H1 (cell line): ENCODE measurements around the gene DENND2C. TPM values are rescaled to one million over a fixed set of nuclear protein-coding genes. Genes with fewer than 3 reads are reported as not detected.
A peak's percentile ranks its signal among the peaks of the same experiment; 100 is the strongest.

Experiments
- ATF3 ChIP-seq: IDR thresholded peaks from 2 replicates; pipeline ENCODE4 v1.6.1; 2011; ENCODE audit warnings: low read depth, mild to moderate bottlenecking, low read length; ENCODE audit not compliant: insufficient read depth
- BCL11A ChIP-seq, 2 experiments: IDR thresholded peaks; one replicate each; pipeline ENCODE4 v1.6.1; 2011; ENCODE audit warnings: low read depth in 2 of 2, low read length in 2 of 2, mild to moderate bottlenecking in 2 of 2
- CBX8 ChIP-seq: fragments of 300-800, 300-1000 bp; sonication (generic); IDR thresholded peaks from 2 replicates; pipeline ENCODE4 v1.7.1; 2016; ENCODE audit warnings: low read depth, low read length, borderline replicate concordance
- CTBP2 ChIP-seq: IDR thresholded peaks from 2 replicates; pipeline ENCODE4 v1.7.0; 2011; ENCODE audit warnings: borderline replicate concordance, mild to moderate bottlenecking, moderate library complexity, mixed read lengths, low read length; ENCODE audit not compliant: insufficient read depth, insufficient read length
- EP300 ChIP-seq, 2 experiments: IDR thresholded peaks; 1 replicate in 1 of 2; 2 replicates in 1 of 2; pipeline ENCODE4 v1.6.1; 2011 to 2012; ENCODE audit warnings: low read depth in 2 of 2, low read length in 2 of 2, mild to moderate bottlenecking in 2 of 2, borderline replicate concordance in 1 of 2, inconsistent platforms in 1 of 2, moderate library complexity in 1 of 2
- EZH2 ChIP-seq: fragments of 200-600 bp; sonication (generic); IDR thresholded peaks from 2 replicates; pipeline ENCODE4 v1.7.1; 2012; ENCODE audit warnings: low read depth, mild to moderate bottlenecking, moderate library complexity, low read length, inconsistent platforms; ENCODE audit not compliant: severe bottlenecking
- FOSL1 ChIP-seq: IDR thresholded peaks from 2 replicates; pipeline ENCODE4 v1.6.1; 2011; ENCODE audit warnings: mild to moderate bottlenecking, low read depth, low read length, moderate library complexity; ENCODE audit not compliant: insufficient read depth
- KDM1A ChIP-seq: fragments of 200-600, 300-600 bp; sonication (generic); IDR thresholded peaks from 2 replicates; pipeline ENCODE4 v1.7.1; 2016; ENCODE audit warnings: mild to moderate bottlenecking, low read length, borderline replicate concordance
- MAFK ChIP-seq: IDR thresholded peaks from 2 replicates; pipeline ENCODE4 v1.6.1; 2012; ENCODE audit warnings: low read depth, mild to moderate bottlenecking, improper control_type of control experiment, low read length
- PHF8 ChIP-seq: fragments of 200-600 bp; sonication (generic); conservative IDR thresholded peaks from 2 replicates; pipeline ENCODE4 v1.7.1; 2012; ENCODE audit warnings: low read depth, mild to moderate bottlenecking, inconsistent platforms, low read length, moderate library complexity
- POLR2A ChIP-seq, 2 experiments: IDR thresholded peaks; 1 replicate in 1 of 2; 2 replicates in 1 of 2; pipeline ENCODE4 v1.6.1; 2011; ENCODE audit warnings: low read depth in 2 of 2, low read length in 2 of 2, mild to moderate bottlenecking in 2 of 2; ENCODE audit errors: control extremely low read depth in 1 of 2
- POLR2AphosphoS5 ChIP-seq: IDR thresholded peaks from 2 replicates; pipeline ENCODE4 v1.6.1; 2011; ENCODE audit warnings: low read depth, low read length
- SAP30 ChIP-seq: fragments of 300-600 bp; sonication (generic); IDR thresholded peaks from 2 replicates; pipeline ENCODE4 v1.7.1; 2012; ENCODE audit warnings: low read length, moderate library complexity, mild to moderate bottlenecking, inconsistent platforms; ENCODE audit not compliant: insufficient read depth, insufficient replicate concordance
- SIN3A ChIP-seq, 2 experiments: IDR thresholded peaks in 1 of 2; conservative IDR thresholded peaks in 1 of 2; 2 replicates each; pipeline ENCODE4 v1.6.1; 2011 to 2012; ENCODE audit warnings: low read length in 2 of 2, improper control_type of control experiment in 1 of 2, low read depth in 1 of 2, mild to moderate bottlenecking in 1 of 2
- SP1 ChIP-seq: IDR thresholded peaks from 2 replicates; pipeline ENCODE4 v1.6.1; 2011; ENCODE audit warnings: low read depth, low read length
- SP4 ChIP-seq: IDR thresholded peaks from 2 replicates; pipeline ENCODE4 v1.6.1; 2012; ENCODE audit warnings: low read length, inconsistent platforms
- TCF12 ChIP-seq: IDR thresholded peaks from 2 replicates; pipeline ENCODE4 v1.6.1; 2011; ENCODE audit warnings: low read depth, mild to moderate bottlenecking, low read length
- polyA plus RNA-seq, 7 experiments: library from polyadenylated mRNA; depleted of rRNA in 3 of 7; stranded (reverse) in 5 of 7; unstranded in 2 of 7; fragments of >200 nt in 5 of 7; fragments of 200-250 nt in 2 of 7; gene quantifications; 1 replicate in 5 of 7; 2 replicates in 1 of 7; 4 replicates in 1 of 7; pipeline versions ENCODE4 v1.2.1 to v1.2.3, GENCODE V29; 2011 to 2013; ENCODE audit warnings: missing spikeins in 2 of 7, mixed read lengths in 2 of 7
- total RNA-seq: library from RNA; stranded (reverse); fragmentation: NEBNext Ultra II Directional; extraction: Animal tissue kit (Norgen Biotek cat#: 25700); gene quantifications from 2 replicates; pipeline ENCODE4 v1.2.1, GENCODE V29; 2021

DENND2C gene
- total and polyA plus RNA-seq, 2 of the 8 experiments (the other 6 are each of a cell fraction or from before 2014, with no cell fraction given) = 1.8 to 5.5 TPM

- TF ChIP-seq CTBP2 (no peak), BCL11A (IDR thresholded peaks at IDR 0.05; ENCODE audit: low read depth in 2 of 2, low read length in 2 of 2) (no peak), MAFK (no peak), SAP30 (peak; percentile 20), CBX8 (no peak), EZH2 (no peak), TCF12 (no peak), KDM1A (no peak), ATF3 (no peak), SIN3A (conservative IDR thresholded peaks at IDR 0.05 in 1 of 2, IDR thresholded peaks at IDR 0.05 in 1 of 2; ENCODE audit: low read depth in 1 of 2, low read length in 2 of 2) (peak; percentile 28 to 60; a peak in 3 of 4 replicates), FOSL1 (no peak), PHF8 (peak; percentile 86), POLR2AphosphoS5 (peak; percentile 96), EP300 (IDR thresholded peaks at IDR 0.05; ENCODE audit: borderline replicate concordance in 1 of 2, low read depth in 2 of 2, low read length in 2 of 2) (no peak), SP4 (0 out of 2 replicates have a peak, but pooled peaks have one; percentile 14), SP1 (0 out of 2 replicates have a peak, but pooled peaks have one; percentile 19), POLR2A (IDR thresholded peaks at IDR 0.05; ENCODE audit: control extremely low read depth in 1 of 2, low read depth in 2 of 2, low read length in 2 of 2) (peak; percentile 94 to 98)
Measured at GRCh38 chr1:114581335-114582287, 88.2 kb downstream of the DENND2C start, which contains the start of gene BCAS2 (continued).
